ENCODE results near the gene ZFC3H1. TPM values are rescaled to one million over a fixed set of nuclear protein-coding genes. Genes with fewer than 3 reads are reported as not detected.
A peak's percentile ranks its signal among the peaks of the same experiment; 100 is the strongest.

Gene ZFC3H1
- total and polyA plus RNA-seq, 2 of the 4 experiments (the other 2 are of a cell fraction), result 16.8 to 23.3 TPM

DNA sequence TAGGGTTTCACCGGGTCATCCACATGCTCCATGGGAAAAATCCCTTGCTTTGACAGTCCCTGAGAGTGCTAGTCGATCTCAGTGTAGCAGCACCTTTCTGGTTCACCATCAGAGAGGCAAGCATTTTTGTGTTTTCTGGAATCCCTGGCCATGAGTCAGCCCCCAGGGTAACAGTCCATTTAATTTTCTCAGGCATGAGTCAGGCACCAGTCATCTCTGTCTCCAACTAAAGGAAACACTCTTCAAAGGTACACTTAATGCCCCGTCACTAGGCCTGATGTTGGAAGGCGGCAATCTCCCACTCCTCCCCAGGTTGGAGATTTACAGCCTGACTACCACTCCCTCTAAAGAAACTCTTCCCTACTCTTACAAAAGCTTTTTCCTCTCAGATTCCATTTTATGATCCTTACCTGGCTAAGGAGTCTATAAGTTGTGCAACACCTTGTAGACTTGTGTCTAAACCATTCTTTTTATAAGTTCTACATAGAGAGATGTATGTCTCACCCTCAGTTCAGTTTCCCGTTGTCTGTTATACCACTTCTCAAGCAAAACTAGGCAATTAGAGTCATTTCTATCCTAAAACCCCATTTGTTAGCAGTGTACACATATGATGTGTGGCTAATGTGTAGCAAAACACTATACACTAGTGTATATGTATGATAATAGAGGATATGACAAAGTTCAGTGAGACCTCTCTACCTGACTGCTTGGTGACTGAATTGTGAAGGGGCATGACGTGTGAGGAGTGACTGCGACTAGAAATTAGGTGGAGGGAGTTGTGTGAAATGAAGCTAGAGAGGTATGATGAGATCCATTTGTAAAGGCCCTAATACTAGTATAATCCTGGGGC lies 46.9 kb upstream of the ZFC3H1 start:
- no peak overlapping the region; the same call in 1 of the 2 replicates for H3K18ac ChIP-seq (ENCODE audit: low read depth, low read length)
- peak overlapping the region; percentile 72 for H2BK120ac ChIP-seq (ENCODE audit: low read depth, low read length)
- peak overlapping the region in 1 of 2 experiments; percentile 31; a peak in 2 of 4 replicates for H4K8ac ChIP-seq (ENCODE audit: low read depth in 2 of 2, low read length in 2 of 2)
- BruUV-seq (replicated peaks), result no TSS peak
- H3K79me1 ChIP-seq (ENCODE audit: low read depth in 1 of 2, low read length in 2 of 2), result no peaks in the 10 kb centered on the region; a peak in 1 of 4 replicates
- H2AFZ ChIP-seq (replicated peaks; ENCODE audit: low read length, poor library complexity), result no peak overlapping the region
- peaks cover 5% of the 10 kb centered on the region; the same call in 1 of the 2 replicates for H3K9me1 ChIP-seq (ENCODE audit: insufficient read depth, low read length)
- peaks cover 2% of the 10 kb centered on the region; the same call in 1 of the 2 replicates for H3K4me1 ChIP-seq (ENCODE audit: control insufficient read depth, insufficient read depth, low read length)
- H3K9me3 ChIP-seq (ENCODE audit: control insufficient read depth, insufficient read depth, low read length), result no peaks in the 10 kb centered on the region
- dilution Hi-C loops (cut with HindIII; ENCODE audit: low sequenced_read_pairs, unreplicated experiment), result loop anchor here (25.0 kb wide), 1 partner anchor 298 kb away; no protein-coding TSS in a partner anchor
- intact Hi-C loops (cut with micrococcal nuclease), result no loop called here
- H2BK15ac ChIP-seq (ENCODE audit: low read depth, low read length), result peak overlapping the region; percentile 51; the same call in 1 of the 3 replicates
- H2BK20ac ChIP-seq (ENCODE audit: low read depth, low read length), result peak overlapping the region; percentile 90
- H3K27ac ChIP-seq (ENCODE audit: insufficient read depth, low read length), result no peak overlapping the region
- ATAC-seq (ENCODE audit: low read depth) (peak; percentile 97), DNase-seq (peak; percentile 91)
- H2AK5ac ChIP-seq (ENCODE audit: low read depth, low read length), result peak overlapping the region; percentile 71
- peak overlapping the region; percentile 8; the same call in 1 of the 2 replicates for H3K4me2 ChIP-seq (ENCODE audit: low read depth, low read length)
- H4K91ac ChIP-seq (ENCODE audit: insufficient read depth, low read depth, low read length), result peak overlapping the region; percentile 44; the same call in 1 of the 2 replicates
- CTCF ChIA-PET, result no interaction called here
- 39% methylated on average over 4 of the region's 7 CpGs; no CpG with 5 or more reads in 1 of the 2 experiments for WGBS, 2 experiments (ENCODE audit: extremely low coverage in 2 of 2, insufficient read length in 1 of 2)
- no peak overlapping the region for H3K4me3 ChIP-seq (ENCODE audit: insufficient read depth, low read depth, low read length)
- H3K23ac ChIP-seq (ENCODE audit: low read depth, low read length), result 0 out of 2 replicates have a peak overlapping the region, but pooled peaks have one; percentile 1
- H3K56ac ChIP-seq (ENCODE audit: extremely low read depth, insufficient read depth, low read length), result no peak overlapping the region
- no peaks in the 10 kb centered on the region for H4K20me1 ChIP-seq (ENCODE audit: insufficient read depth, low read length)
- no peaks in the 10 kb centered on the region for H3K36me3 ChIP-seq (ENCODE audit: control insufficient read depth, insufficient read depth, low read length)
- no peak overlapping the region for H3K9ac ChIP-seq (ENCODE audit: low read depth, low read length)
- no peak overlapping the region for H2AK9ac ChIP-seq (replicated peaks; ENCODE audit: low read depth, low read length, poor library complexity)
- no peaks in the 10 kb centered on the region for H3K27me3 ChIP-seq (ENCODE audit: control insufficient read depth, insufficient read depth, low read length)
- H4K5ac ChIP-seq (ENCODE audit: low read depth, low read length), result no peak overlapping the region
- peak overlapping the region; percentile 63 for H3K4ac ChIP-seq (ENCODE audit: low read depth, low read length)
- POLR2A ChIA-PET (ENCODE audit: unreplicated experiment), result no interaction called here
- peak overlapping the region; percentile 33 for H3K14ac ChIP-seq (replicated peaks; ENCODE audit: low read depth, low read length)
- in situ Hi-C loops (cut with MboI; ENCODE audit: low sequenced_read_pairs), result no loop called here
- peak overlapping the region; percentile 38 for H2BK5ac ChIP-seq (ENCODE audit: low read depth, low read length, poor library complexity, severe bottlenecking)
- TF ChIP-seq CHD1 (IDR thresholded peaks at IDR 0.05; ENCODE audit: low read depth, low read length) (0 out of 2 replicates have a peak, but pooled peaks have one; percentile 62), RAD21 (IDR thresholded peaks at IDR 0.05; ENCODE audit: low read length) (no peak), RFX5 (IDR thresholded peaks at IDR 0.05; ENCODE audit: low read depth, low read length) (no peak), MXI1 (IDR thresholded peaks at IDR 0.05; ENCODE audit: borderline replicate concordance, low read depth, low read length) (no peak), BHLHE40 (IDR thresholded peaks at IDR 0.05; ENCODE audit: low read depth, low read length) (no peak), SMC3 (IDR thresholded peaks at IDR 0.05; ENCODE audit: low read depth, low read length) (no peak), MAFK (IDR thresholded peaks at IDR 0.05; ENCODE audit: low read depth, low read length) (no peak), FOS (IDR thresholded peaks at IDR 0.05; ENCODE audit: low read depth, low read length) (peak; percentile 95), POLR2A (IDR thresholded peaks at IDR 0.05; ENCODE audit: low read depth, low read length) (no peak), MAZ (IDR thresholded peaks at IDR 0.05; ENCODE audit: borderline replicate concordance, low read depth, low read length) (peak; percentile 33; the same call in 1 of the 2 replicates)
- TF ChIP-seq, protein P1, sequence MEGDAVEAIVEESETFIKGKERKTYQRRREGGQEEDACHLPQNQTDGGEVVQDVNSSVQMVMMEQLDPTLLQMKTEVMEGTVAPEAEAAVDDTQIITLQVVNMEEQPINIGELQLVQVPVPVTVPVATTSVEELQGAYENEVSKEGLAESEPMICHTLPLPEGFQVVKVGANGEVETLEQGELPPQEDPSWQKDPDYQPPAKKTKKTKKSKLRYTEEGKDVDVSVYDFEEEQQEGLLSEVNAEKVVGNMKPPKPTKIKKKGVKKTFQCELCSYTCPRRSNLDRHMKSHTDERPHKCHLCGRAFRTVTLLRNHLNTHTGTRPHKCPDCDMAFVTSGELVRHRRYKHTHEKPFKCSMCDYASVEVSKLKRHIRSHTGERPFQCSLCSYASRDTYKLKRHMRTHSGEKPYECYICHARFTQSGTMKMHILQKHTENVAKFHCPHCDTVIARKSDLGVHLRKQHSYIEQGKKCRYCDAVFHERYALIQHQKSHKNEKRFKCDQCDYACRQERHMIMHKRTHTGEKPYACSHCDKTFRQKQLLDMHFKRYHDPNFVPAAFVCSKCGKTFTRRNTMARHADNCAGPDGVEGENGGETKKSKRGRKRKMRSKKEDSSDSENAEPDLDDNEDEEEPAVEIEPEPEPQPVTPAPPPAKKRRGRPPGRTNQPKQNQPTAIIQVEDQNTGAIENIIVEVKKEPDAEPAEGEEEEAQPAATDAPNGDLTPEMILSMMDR (conservative IDR thresholded peaks at IDR 0.05; ENCODE audit: low read depth, low read length), result no peak
- TF ChIP-seq, protein P2, sequence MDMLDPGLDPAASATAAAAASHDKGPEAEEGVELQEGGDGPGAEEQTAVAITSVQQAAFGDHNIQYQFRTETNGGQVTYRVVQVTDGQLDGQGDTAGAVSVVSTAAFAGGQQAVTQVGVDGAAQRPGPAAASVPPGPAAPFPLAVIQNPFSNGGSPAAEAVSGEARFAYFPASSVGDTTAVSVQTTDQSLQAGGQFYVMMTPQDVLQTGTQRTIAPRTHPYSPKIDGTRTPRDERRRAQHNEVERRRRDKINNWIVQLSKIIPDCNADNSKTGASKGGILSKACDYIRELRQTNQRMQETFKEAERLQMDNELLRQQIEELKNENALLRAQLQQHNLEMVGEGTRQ (IDR thresholded peaks at IDR 0.05; ENCODE audit: low read depth, low read length), result no peak
- TF ChIP-seq, protein P3, sequence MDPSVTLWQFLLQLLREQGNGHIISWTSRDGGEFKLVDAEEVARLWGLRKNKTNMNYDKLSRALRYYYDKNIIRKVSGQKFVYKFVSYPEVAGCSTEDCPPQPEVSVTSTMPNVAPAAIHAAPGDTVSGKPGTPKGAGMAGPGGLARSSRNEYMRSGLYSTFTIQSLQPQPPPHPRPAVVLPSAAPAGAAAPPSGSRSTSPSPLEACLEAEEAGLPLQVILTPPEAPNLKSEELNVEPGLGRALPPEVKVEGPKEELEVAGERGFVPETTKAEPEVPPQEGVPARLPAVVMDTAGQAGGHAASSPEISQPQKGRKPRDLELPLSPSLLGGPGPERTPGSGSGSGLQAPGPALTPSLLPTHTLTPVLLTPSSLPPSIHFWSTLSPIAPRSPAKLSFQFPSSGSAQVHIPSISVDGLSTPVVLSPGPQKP (IDR thresholded peaks at IDR 0.05; ENCODE audit: borderline replicate concordance, low read depth, low read length), result no peak

Measured in IMR-90 (cell line).